K562 (cell line): ENCODE measurements around the gene CCNI. TPM values are rescaled to one million over a fixed set of nuclear protein-coding genes. Genes with fewer than 3 reads are reported as not detected.

Source experiments
- ATAC-seq: fragments of 200-7000 bp; cut with Tn5 transposase; 3 replicates; pipeline ENCODE4 v1.9.1; 2020; ENCODE audit warnings: moderate library complexity
- BruUV-seq: library from RNA; stranded (reverse); fragments of 400-500 nt; replicated peaks from 2 replicates; lab custom pipeline; 2021; lab: Mats Ljungman, UMichigan
- CTCF ChIA-PET: fragments of 300-600 bp; formaldehyde crosslinking; extraction: SDS; loops from one replicate; lab custom pipeline; 2021; ENCODE audit warnings: low intra/inter-chr PET ratio; lab: Yijun Ruan, JAX
- POLR2A ChIA-PET: fragments of 300-600, 350-650 bp; sonication (Branson Sonifier 250); formaldehyde crosslinking; extraction: SDS; loops from one replicate; lab custom pipeline; 2021; ENCODE audit warnings: antibody characterized with exemption, inconsistent platforms; lab: Yijun Ruan, JAX
- DNase-seq, 4 experiments: peaks; one replicate each; pipeline versions ENCODE4 v3.0.0 to v3.0.0-alpha.2; 2011 to 2018; ENCODE audit warnings: low spot score in 3 of 4, mixed read lengths in 3 of 4; ENCODE audit errors: extremely low read depth in 1 of 4
- FAIRE-seq: peaks from 2 replicates; lab custom pipeline; 2011; peaks lifted over from hg19 to GRCh38; lab: Jason Lieb, UNC
- H2AFZ ChIP-seq: 2 replicates; pipeline ENCODE4 v1.6.0; 2011; ENCODE audit warnings: low read depth, low read length, control low read depth, inconsistent platforms
- H3K27ac ChIP-seq: fragments of 200-600 bp; 3 replicates; pipeline ENCODE4 v1.8.0; 2011; ENCODE audit warnings: low read depth, mild to moderate bottlenecking, control low read depth, inconsistent platforms, low read length, moderate library complexity, mixed read lengths; ENCODE audit errors: extremely low read depth
- H3K27me3 ChIP-seq, 2 experiments: fragments of 300-600 bp in 1 of 2; 2 replicates in 1 of 2; 3 replicates in 1 of 2; pipeline versions ENCODE4 v1.6.0 to v1.8.0; 2011; ENCODE audit warnings: inconsistent platforms in 2 of 2, low read length in 2 of 2, mild to moderate bottlenecking in 1 of 2, mixed read lengths in 1 of 2, moderate library complexity in 1 of 2; ENCODE audit not compliant: control insufficient read depth in 2 of 2, insufficient read depth in 2 of 2
- H3K36me3 ChIP-seq: fragments of 300-600 bp; 3 replicates; pipeline ENCODE4 v1.8.0; 2011; ENCODE audit warnings: mild to moderate bottlenecking, low read length, inconsistent platforms; ENCODE audit not compliant: control insufficient read depth, insufficient read depth
- H3K4me1 ChIP-seq, 2 experiments: fragments of 200-600 bp in 1 of 2; replicated peaks in 1 of 2; 2 replicates in 1 of 2; 3 replicates in 1 of 2; pipeline versions ENCODE4 v1.5.1 to v1.8.0; 2011; ENCODE audit warnings: inconsistent platforms in 2 of 2, low read length in 2 of 2, mild to moderate bottlenecking in 1 of 2, mixed read lengths in 1 of 2, moderate library complexity in 1 of 2; ENCODE audit not compliant: control insufficient read depth in 2 of 2, insufficient read depth in 2 of 2
- H3K4me2 ChIP-seq: 2 replicates; pipeline ENCODE4 v1.6.1; 2011; ENCODE audit warnings: low read length, control low read depth, inconsistent platforms, mixed read lengths; ENCODE audit not compliant: insufficient read depth
- H3K4me3 ChIP-seq: fragments of 200-600 bp; sonication (generic), shearing (Covaris generic); 2 replicates; pipeline ENCODE4 v1.5.1; 2016; ENCODE audit warnings: control low read depth, inconsistent platforms
- H3K79me2 ChIP-seq: fragments of 200-600 bp; 3 replicates; pipeline ENCODE4 v1.8.0; 2011; ENCODE audit warnings: low read length, inconsistent platforms; ENCODE audit not compliant: control insufficient read depth, insufficient read depth
- H3K9ac ChIP-seq, 2 experiments: 2 replicates each; pipeline versions ENCODE4 v1.6.0 to v1.6.1; 2011; ENCODE audit warnings: low read depth in 2 of 2, low read length in 2 of 2, control low read depth in 1 of 2, inconsistent platforms in 1 of 2, mild to moderate bottlenecking in 1 of 2, mixed read lengths in 1 of 2; ENCODE audit not compliant: insufficient read depth in 1 of 2
- H3K9me1 ChIP-seq: one replicate; pipeline ENCODE4 v1.6.0; 2011; ENCODE audit warnings: inconsistent platforms, mild to moderate bottlenecking, low read length, moderate library complexity; ENCODE audit not compliant: control insufficient read depth, insufficient read depth
- H3K9me3 ChIP-seq: replicated peaks from 2 replicates; pipeline ENCODE4 v1.5.1; 2011; ENCODE audit warnings: low read depth, low read length, inconsistent platforms; ENCODE audit not compliant: control insufficient read depth, insufficient read depth
- H4K20me1 ChIP-seq: replicated peaks from 2 replicates; pipeline ENCODE4 v1.6.1; 2011; ENCODE audit warnings: low read length, inconsistent platforms, mixed read lengths; ENCODE audit not compliant: control insufficient read depth, insufficient read depth
- ELF1 ChIP-seq: fragments of 200-800 bp; sonication (Bioruptor generic); IDR thresholded peaks from 2 replicates; pipeline ENCODE4 v1.6.1; 2016; ENCODE audit warnings: missing genetic modification characterization, missing compliant biosample characterization
- HDAC2 ChIP-seq: fragments of 450-650 bp; IDR thresholded peaks from 2 replicates; pipeline ENCODE4 v1.6.1; 2016; ENCODE audit warnings: mild to moderate bottlenecking
- KLF6 ChIP-seq: fragments of 250-450 bp; sonication (Bioruptor Pico); IDR thresholded peaks from 2 replicates; pipeline ENCODE4 v1.4.0; 2020; ENCODE audit warnings: mild to moderate bottlenecking, moderate library complexity, borderline replicate concordance
- NFYB ChIP-seq: IDR thresholded peaks from 2 replicates; pipeline ENCODE4 v1.6.1; 2011; ENCODE audit warnings: mild to moderate bottlenecking, moderate library complexity; ENCODE audit not compliant: insufficient read length; ENCODE audit errors: extremely low read depth
- NR2C2 ChIP-seq, 2 experiments: fragments of 200-800 bp in 1 of 2; sonication (Bioruptor generic) in 1 of 2; sonication (generic) in 1 of 2; formaldehyde crosslinking in 1 of 2; IDR thresholded peaks; 2 replicates each; pipeline versions ENCODE4 v1.6.1 to v1.8.0; 2016 to 2022; ENCODE audit warnings: mild to moderate bottlenecking in 1 of 2, missing compliant biosample characterization in 1 of 2, missing genetic modification characterization in 1 of 2, missing genetic modification reagents in 1 of 2
- PRPF4 ChIP-seq: fragments of 200-400 bp; formaldehyde crosslinking; IDR thresholded peaks from one replicate; pipeline ENCODE4 v1.6.1; 2017; ENCODE audit warnings: low read length, low read depth, mild to moderate bottlenecking; ENCODE audit not compliant: insufficient read depth, poor library complexity, severe bottlenecking
- RBM17 ChIP-seq: fragments of 200-400 bp; formaldehyde crosslinking; IDR thresholded peaks from 2 replicates; pipeline ENCODE4 v1.6.1; 2017; ENCODE audit warnings: low read depth, mild to moderate bottlenecking, low read length, borderline replicate concordance
- XRCC4 ChIP-seq: IDR thresholded peaks from one replicate; pipeline ENCODE4 v1.6.1; 2011; ENCODE audit not compliant: insufficient read depth, insufficient read length; ENCODE audit errors: extremely low read depth
- YBX1 ChIP-seq: fragments of 450-650 bp; IDR thresholded peaks from 2 replicates; pipeline ENCODE4 v1.7.1; 2016; ENCODE audit warnings: mild to moderate bottlenecking
- ZNF318 ChIP-seq, 2 experiments: fragments of 450-650 bp; IDR thresholded peaks; 2 replicates each; pipeline ENCODE4 v1.6.1; 2016; ENCODE audit warnings: mild to moderate bottlenecking in 2 of 2, borderline replicate concordance in 1 of 2, low read depth in 1 of 2, moderate library complexity in 1 of 2
- in situ Hi-C: fragments of 300-500 bp; cut with MboI; formaldehyde crosslinking; loops from 4 replicates; pipeline ENCODE4 v1.15.0; 2018; ENCODE audit warnings: inconsistent platforms, mixed read lengths
- intact Hi-C: fragments of 100-400 bp; cut with micrococcal nuclease; formaldehyde crosslinking; loops from 2 replicates; pipeline ENCODE4 v1.14.2; 2022
- polyA plus RNA-seq, 8 experiments: library from polyadenylated mRNA; depleted of rRNA in 4 of 8; stranded (reverse) in 5 of 8; unstranded in 3 of 8; fragments of >200 nt; fragmentation: Nextera tagmentation in 2 of 8; fragmentation: Illumina TruSeq in 1 of 8; extraction: Ambion mirVana in 2 of 8; extraction: Trizol in 1 of 8; gene quantifications; 2 replicates each; pipeline versions ENCODE4 v1.2.1 to v1.2.3, GENCODE V29; 2011 to 2014; ENCODE audit warnings: inconsistent platforms in 1 of 8, missing spikeins in 1 of 8
- total RNA-seq, 7 experiments: library from RNA; depleted of rRNA in 6 of 7; stranded (reverse); fragments of >200 nt in 6 of 7; fragmentation: Illumina TruSeq in 2 of 7; extraction: Trizol in 2 of 7; gene quantifications; 2 replicates each; pipeline versions ENCODE4 v1.2.1 to v1.2.3, GENCODE V29; 2011 to 2021; ENCODE audit warnings: low replicate concordance in 1 of 7

CCNI gene
- total and polyA plus RNA-seq, 9 of the 15 experiments (the other 6 are each of a cell fraction or from before 2014, with no cell fraction given), result 43.3 to 159 (median 98.5) TPM

GRCh38 chr4:77050962-77051361, 24.8 kb downstream of the CCNI start (continued):
- no peak for TF ChIP-seq PRPF4
- TF ChIP-seq NFYB, result no peak
- TF ChIP-seq ELF1 (tag), result no peak
- TF ChIP-seq YBX1, result no peak

- DNase-seq, result peak; percentile 14 to 49 (median 32)
- Histone ChIP-seq H3K36me3 (peaks cover 60% of the 10 kb centered on the region), H3K9me3 (no peaks in the 10 kb centered on the region), H3K4me1 (peaks cover 0 to 8% of the 10 kb centered on the region in 2 experiments; a peak in 2 of 5 replicates), H3K4me2 (no peak overlapping the region), H3K27ac (no peak overlapping the region), H3K79me2 (no peaks in the 10 kb centered on the region), H3K9me1 (no peaks in the 10 kb centered on the region), H2AFZ (no peak overlapping the region), H3K4me3 (no peak overlapping the region), H3K9ac (no peak overlapping the region), H3K27me3 (no peaks in the 10 kb centered on the region), H4K20me1 (no peaks in the 10 kb centered on the region)
- in situ Hi-C loops, result loop anchor here (10.0 kb wide), 1 partner anchor 532 kb away; no protein-coding TSS in a partner anchor
- ChIA-PET POLR2A (interaction anchor here (0.5 to 1.8 kb wide), 5 partner anchors 12 to 605 kb away, joined by 3 to 6 read pairs (median 4); no protein-coding TSS in a partner anchor), CTCF (interaction anchor here (1.2 to 3.9 kb wide), 3 partner anchors 111 to 259 kb away, joined by 5 to 17 read pairs (median 6); no protein-coding TSS in a partner anchor)
- ATAC-seq, result peak; percentile 70
- intact Hi-C loops, result loop anchor here (1.0 to 10.0 kb wide), 3 partner anchors 156 to 532 kb away; no protein-coding TSS in a partner anchor
- FAIRE-seq, result no peak
- BruUV-seq, result no TSS peak
- TF ChIP-seq KLF6 (CRISPR knock-in tag) (no peak), RBM17 (no peak), NR2C2 (CRISPR knock-in tag; IDR thresholded peaks at IDR 0.05) (no peak), NR2C2 (tag; IDR thresholded peaks at IDR 0.05) (no peak), ZNF318 (IDR thresholded peaks at IDR 0.05; ENCODE audit: borderline replicate concordance in 1 of 2, low read depth in 1 of 2) (no peak), XRCC4 (no peak), HDAC2 (no peak)
Measured at GRCh38 chr4:77047037-77047436, 28.8 kb downstream of the CCNI start.
